Choroid plexus epithelial cell (primary cell): ENCODE measurements around the gene SAMD4A.

Source experiments
- DNase-seq: peaks from one replicate; pipeline ENCODE4 v3.0.0-alpha.2; 2010; ENCODE audit warnings: low read depth
- H3K4me3 ChIP-seq: 2 replicates; pipeline ENCODE4 v1.5.1; 2011; ENCODE audit warnings: low read depth, mild to moderate bottlenecking, control low read depth, low read length, moderate library complexity
- CTCF ChIP-seq: conservative IDR thresholded peaks from 2 replicates; pipeline ENCODE4 v1.5.1; 2011; ENCODE audit warnings: low read depth, mild to moderate bottlenecking, control low read depth, inconsistent platforms, low read length, moderate library complexity

SAMD4A gene

DNA sequence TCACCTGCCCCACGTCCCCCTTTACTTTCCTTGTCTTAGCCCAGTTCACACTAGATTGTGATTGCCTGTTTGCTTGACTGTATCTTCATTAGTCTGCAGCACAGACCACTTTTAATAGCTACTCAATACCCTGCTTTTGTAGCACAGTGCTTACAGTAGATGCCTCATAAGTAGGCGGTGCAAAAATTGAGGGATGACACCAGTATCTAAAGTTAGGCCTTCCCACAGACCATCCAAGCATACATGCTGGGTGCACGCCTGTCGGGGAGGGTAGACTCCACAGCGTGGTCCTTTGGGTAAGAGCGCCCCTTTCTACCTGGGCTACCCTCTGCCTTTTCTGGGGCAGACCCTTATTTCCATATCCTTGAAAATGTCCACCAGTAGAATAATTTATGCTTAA, 194.9 kb downstream of the SAMD4A start:
- TF ChIP-seq CTCF: no peak
- H3K4me3 ChIP-seq: no peak overlapping the region
- DNase-seq: no peak

GRCh38 chr14:54762296-54762695, 195.4 kb downstream of the SAMD4A start:
- no peak for TF ChIP-seq CTCF
- H3K4me3 ChIP-seq: no peak overlapping the region
- DNase-seq: peak; percentile 56

GRCh38 chr14:54763761-54764160, 196.8 kb downstream of the SAMD4A start:
- DNase-seq: no peak
- no peak for TF ChIP-seq CTCF
- no peak overlapping the region for H3K4me3 ChIP-seq

DNA sequence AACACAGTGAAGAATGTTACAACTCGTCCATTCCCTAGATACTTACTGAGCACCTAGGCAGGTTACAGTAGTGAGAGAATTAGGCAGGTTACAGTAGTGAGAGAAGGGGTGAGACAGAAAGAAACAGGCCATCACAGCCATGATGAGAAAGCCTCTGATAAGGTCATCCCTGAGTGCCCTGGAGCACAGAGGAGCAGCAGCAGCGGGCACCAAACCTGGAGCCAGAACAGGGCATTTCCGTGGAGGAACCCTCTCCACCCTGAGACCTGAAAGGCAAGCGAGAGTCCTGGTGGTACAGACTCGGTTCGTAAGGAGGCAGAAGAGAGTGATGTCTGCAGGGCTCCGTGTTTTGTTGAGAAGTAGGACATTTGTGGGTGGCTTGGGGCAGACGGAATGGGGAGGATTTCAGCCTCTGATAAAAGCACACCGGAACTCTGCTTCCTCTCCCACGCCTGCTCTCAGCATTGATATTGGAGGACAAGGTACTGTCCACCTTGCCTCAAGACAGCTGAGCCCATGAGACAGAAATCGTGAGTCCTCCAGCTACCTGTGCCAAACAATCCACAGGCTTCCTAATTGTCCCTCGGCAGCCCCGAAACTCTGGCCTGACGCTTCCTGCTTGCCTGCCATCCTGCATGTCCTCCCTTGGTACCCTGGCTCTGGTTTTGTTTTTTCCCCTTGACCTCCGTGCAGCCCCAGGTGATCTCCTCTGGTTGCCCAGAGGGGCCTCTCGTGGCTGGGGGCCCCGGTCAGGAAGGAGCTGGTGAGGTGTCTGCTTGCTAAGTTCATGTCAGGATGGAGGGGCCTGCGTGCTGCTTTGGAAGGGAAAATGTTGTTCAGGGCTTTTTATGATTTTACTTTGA, 199.6 kb downstream of the SAMD4A start:
- no peak for TF ChIP-seq CTCF
- DNase-seq: no peak
- no peak overlapping the region for H3K4me3 ChIP-seq

DNA sequence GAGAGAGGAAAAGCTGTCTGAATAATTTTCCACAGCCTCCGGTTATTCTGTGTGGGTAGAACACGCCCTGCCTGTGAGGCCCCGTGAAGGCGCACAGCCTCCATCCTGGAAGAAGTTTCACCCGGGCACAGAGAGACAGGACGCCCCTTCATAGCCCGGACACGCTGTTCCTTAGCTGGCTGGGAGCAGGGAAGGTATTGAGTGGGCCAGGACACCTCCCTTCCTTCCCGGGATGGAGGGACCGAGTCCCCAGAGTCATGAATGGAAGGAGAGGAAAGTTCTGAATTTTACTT, 200.2 kb downstream of the SAMD4A start:
- TF ChIP-seq CTCF: no peak
- no peak for DNase-seq
- H3K4me3 ChIP-seq: no peak overlapping the region

GRCh38 chr14:54767450-54767849, 200.5 kb downstream of the SAMD4A start:
- no peak overlapping the region for H3K4me3 ChIP-seq

More at GRCh38 chr14:54767450-54767849, 200.5 kb downstream of the SAMD4A start:
- DNase-seq: no peak
- TF ChIP-seq CTCF: no peak
